Fibroblast of skin of right biceps (primary cell): Measurements from ENCODE around the gene DMAC2.
A peak's percentile ranks its signal among the peaks of the same experiment; 100 is the strongest.
"Not testable (repeated sequence)": the region's sequence is repeated elsewhere in the genome, so short reads cannot be mapped to it uniquely, and the experiment has no call there.

ENCODE experiments used
- DNase-seq: peaks from one replicate; pipeline ENCODE4 v3.0.0-alpha.2; 2013

The DMAC2 gene

DNA sequence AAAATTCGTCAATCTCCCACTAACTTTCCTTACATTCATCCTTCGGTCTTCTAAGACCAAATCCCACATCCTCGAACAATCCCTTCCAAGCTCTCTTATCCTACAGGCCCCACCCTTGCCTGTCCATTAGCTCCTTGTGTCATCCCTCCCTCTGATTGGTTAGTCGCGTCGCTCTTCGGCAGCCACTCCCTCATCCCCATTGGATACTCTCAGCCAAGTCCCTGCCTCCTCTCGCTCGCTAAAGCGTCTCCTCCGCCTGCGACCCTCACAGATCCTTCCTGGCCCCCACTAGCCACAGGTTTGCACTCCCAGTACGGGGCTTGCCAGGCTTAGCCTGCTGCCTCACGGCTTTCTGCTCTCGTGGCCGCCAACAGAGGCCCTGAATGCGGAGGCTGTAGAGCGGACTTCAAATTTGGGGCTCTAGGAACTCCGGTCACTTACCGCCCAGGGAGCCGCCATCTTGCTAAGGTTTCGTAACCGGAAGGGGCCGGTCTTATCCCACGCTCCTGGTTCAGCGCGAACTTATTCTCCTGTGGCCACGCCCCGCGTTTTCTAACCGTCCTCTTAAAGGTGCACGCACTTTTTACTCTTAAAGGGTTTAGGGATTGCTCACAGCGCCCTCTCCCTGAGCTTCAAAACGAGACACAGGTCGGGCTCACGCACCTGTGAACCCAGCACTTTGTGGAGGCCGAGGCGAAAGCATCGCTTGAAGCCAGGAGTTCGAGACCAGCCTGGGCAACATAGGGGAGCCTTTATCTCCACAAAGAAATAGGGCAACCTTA, at the start of gene DMAC2:
DMAC2 (minus strand) TSS at position 472 of the 782 bp plus-strand sequence; CDS start at position 459, 13 bp downstream.
- peak; percentile 98 for DNase-seq

- DNase-seq = not testable (repeated sequence)
Observed at GRCh38 chr19:41486953-41487352, 47.2 kb upstream of the DMAC2 start.

- DNase-seq = no peak
Observed at GRCh38 chr19:41484822-41485221, 45.1 kb upstream of the DMAC2 start.

DNA sequence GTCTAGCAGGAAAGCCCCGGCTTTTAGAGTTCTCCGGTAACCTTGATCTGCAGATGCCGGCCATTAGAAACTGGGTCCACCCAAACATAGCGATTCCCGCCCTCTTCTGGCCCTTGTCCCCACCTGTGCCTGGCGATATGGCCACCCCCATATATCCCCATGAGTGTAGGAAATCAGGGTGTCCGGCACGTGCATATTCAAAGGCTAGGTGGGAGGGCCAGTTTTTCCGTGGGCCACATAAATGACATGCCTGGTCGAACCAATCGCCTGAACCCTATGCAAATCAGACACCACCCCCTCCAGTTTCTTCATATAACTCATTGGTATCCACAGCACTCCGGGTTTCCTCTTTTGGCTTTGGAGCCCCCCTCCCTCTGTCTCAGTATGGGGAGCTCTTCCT, 40.6 kb upstream of the DMAC2 start:
- no peak for DNase-seq

DNA sequence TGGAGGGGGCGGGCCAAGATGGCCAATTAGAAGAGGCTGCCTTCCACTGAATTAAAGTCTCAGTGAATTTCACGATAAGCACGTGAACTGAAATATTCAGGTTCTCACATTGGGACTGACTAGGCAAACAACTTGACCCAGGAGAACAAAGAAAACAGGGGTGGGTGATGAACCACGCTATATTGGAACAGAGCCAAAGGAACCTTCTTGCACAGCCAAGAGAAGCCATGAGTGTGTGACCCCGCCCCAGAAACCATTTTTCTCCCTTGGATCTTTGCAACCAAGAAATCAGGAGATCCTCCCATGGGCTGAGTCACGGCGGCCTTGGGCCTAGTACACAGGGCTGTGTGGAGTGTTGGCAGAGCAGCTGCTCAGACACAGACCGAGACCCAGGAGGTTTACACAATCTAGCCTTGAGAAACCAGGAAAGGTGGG, 40.1 kb upstream of the DMAC2 start:
- no peak for DNase-seq

GRCh38 chr19:41478875-41479756, 39.4 kb upstream of the DMAC2 start:
- no peak for DNase-seq

DNA sequence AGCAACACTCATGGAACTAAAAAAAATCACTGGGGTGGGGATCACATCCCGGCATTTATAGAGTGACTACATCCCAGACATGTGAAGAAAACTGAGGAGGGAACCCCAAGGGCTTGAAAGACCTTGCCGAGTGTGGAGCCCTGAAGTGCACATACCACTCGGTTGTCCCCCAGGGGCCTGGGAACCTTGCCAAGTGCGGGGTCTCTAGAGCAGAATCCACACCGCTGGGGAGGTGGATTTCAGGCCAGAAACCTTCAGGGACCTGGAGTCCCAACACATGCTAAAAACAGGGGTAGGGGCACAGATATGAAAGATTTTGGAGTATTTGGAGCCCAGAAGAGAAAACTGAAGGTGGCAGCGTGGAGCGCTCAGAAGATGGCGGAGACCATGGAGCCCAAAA, 38.5 kb upstream of the DMAC2 start:
- DNase-seq = no peak

DNA sequence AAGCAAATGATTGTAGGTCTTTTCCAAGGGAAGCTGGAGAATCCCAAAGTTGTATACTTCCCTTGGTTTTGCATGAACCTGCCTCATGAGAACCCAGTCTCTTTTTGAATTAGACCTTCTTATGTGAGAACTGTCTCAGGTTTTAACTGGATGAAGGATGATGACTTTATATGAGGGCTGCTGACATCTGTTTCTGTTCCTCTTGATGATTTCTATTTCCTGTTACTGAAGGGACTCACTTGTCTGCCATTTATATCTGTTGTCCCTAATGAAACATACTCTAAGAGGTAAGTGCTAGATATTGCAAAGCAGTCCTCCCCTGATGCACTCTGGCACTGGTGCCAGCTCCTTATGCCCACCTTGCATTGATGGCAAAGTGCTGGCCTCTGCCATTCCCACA, 36.9 kb upstream of the DMAC2 start:
- no peak for DNase-seq

- not testable (repeated sequence) for DNase-seq
Observed at GRCh38 chr19:41463257-41464256, 23.8 kb upstream of the DMAC2 start.

GRCh38 chr19:41462497-41462896, 22.8 kb upstream of the DMAC2 start:
- DNase-seq = no peak

- no peak for DNase-seq
Observed at GRCh38 chr19:41457241-41457640, 17.5 kb upstream of the DMAC2 start.

DNA sequence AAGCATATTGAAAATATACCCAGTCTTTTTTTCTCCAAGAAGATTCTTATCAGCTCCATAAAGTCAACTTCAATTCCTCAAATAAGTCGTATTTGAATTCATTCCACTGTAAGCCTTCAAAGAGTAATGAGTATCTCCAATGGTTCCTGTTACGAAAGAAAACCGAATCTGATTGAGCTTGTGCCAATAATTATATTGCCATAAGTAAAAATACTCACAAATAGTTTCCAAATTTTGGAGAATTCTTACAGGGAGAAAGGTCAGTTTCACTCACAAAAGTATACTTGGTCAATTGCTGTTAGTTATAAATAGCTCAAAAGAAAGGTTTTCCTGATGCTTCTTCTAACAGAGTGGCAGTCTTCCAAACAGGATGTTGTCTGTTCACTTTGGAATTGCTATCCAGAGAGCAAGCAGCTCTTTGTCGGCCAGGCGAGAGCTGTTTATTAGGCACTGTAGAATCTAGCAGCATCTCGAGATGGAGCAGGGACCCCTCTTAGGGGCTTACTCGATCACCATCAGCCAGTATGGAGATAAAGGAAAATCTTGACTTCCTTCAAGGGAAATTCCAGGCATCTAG, 16.7 kb upstream of the DMAC2 start:
- peak; percentile 39 for DNase-seq

GRCh38 chr19:41455936-41456335, 16.2 kb upstream of the DMAC2 start:
- DNase-seq = no peak

GRCh38 chr19:41452584-41453275, 13.0 kb upstream of the DMAC2 start:
- no peak for DNase-seq

- no peak for DNase-seq
Observed at GRCh38 chr19:41449865-41450178, 10.1 kb upstream of the DMAC2 start.

- DNase-seq = peak; percentile 54
Observed at GRCh38 chr19:41449079-41449864, 9.6 kb upstream of the DMAC2 start.

- DNase-seq = no peak
Observed at GRCh38 chr19:41447732-41448332, 8.1 kb upstream of the DMAC2 start.

- no peak for DNase-seq
Observed at GRCh38 chr19:41445575-41445974, 5.9 kb upstream of the DMAC2 start.

- DNase-seq = no peak
Observed at GRCh38 chr19:41443813-41444455, 4.2 kb upstream of the DMAC2 start.
